NCI-H446 (cell line): ENCODE measurements around the gene ATOSA.

Source experiments
- DNase-seq, 2 experiments: peaks; one replicate each; lab custom pipeline; 2025; lab: John Stamatoyannopoulos, UW

ATOSA gene

GRCh38 chr15:52651868-52652267, 27.3 kb downstream of the ATOSA start:
- no peak for DNase-seq

- DNase-seq = no peak
Observed at GRCh38 chr15:52651114-52651513, 28.1 kb downstream of the ATOSA start.

GRCh38 chr15:52649686-52650085, 29.5 kb downstream of the ATOSA start:
- no peak for DNase-seq

GRCh38 chr15:52645916-52646315, 33.3 kb downstream of the ATOSA start:
- DNase-seq = no peak

- no peak for DNase-seq
Observed at GRCh38 chr15:52642386-52643361, 36.5 kb downstream of the ATOSA start.

GRCh38 chr15:52636459-52636858, 42.7 kb downstream of the ATOSA start:
- DNase-seq = no peak

GRCh38 chr15:52635908-52636307, 43.3 kb downstream of the ATOSA start:
- DNase-seq = no peak
